Measurements from ENCODE around the gene TMEM131.

The TMEM131 gene

DNA sequence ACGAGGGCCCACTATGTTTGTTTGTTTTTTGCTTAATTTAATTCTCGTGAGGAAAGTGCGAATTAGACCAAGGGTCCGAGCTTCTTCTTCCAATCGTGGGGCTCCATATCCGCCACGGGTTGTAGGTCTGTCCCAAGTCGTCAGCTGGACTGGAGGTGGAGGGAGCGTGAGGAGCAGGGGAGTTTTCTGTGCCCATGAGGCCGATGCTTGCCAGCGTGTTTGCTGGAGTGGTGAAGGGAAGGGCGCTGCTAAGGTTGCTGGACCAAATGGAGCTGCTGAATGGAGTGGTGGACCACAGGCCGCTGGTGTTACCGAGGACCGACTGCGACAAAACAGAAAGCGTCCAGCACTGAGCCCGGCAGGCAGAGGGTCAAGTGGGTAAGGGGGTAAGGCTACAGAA lies 238.7 kb downstream of the TMEM131 start:
- no peak for DNase-seq

GRCh38 chr2:97755491-97755890 lies 240.3 kb downstream of the TMEM131 start:
- DNase-seq, result no peak

GRCh38 chr2:97754690-97755346 lies 240.9 kb downstream of the TMEM131 start:
- no peak for DNase-seq

- DNase-seq, result no peak
Measured at GRCh38 chr2:97752342-97753334, 243.1 kb downstream of the TMEM131 start.

- no peak for DNase-seq
Measured at GRCh38 chr2:97751752-97752151, 244.0 kb downstream of the TMEM131 start.

DNA sequence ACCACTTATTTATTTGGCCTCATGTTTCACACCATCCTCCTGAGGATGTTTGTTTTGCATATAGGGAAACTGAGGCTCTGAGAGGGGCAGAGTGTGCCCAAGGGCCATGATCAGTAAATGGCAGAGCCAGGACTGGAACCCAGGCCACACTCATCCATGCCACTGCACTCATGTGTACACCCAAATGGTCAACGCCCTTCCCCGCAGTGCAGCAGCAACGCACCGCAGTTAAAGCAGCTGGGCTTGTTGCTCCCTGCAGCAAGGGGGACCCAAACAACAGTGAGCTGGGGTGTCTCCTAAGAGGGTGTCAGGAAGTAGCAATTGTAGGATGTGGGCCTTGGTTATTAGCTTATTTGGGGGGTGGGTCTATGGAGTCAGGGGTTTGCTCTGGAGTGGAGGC lies 245.7 kb downstream of the TMEM131 start:
- DNase-seq, result no peak

DNA sequence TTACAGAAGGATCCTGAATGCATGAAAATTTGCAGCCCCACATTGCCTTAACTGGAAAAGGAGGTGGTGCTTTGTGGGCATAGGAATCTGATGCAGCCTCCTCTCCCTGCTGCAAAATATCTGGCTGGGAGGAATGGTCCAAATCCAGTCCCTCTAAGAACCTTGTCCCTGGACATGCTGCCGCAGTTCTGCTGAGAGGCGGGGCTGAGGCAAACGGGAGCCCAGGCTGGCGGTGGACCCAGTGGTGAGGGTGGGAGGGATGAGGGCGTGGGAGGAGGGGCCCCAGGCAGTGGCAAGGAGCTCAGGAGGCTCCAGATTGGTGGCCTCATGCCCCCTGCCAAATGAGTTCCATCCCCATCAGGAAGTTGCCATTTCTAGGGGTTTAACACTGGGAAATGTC lies 246.2 kb downstream of the TMEM131 start:
- DNase-seq, result no peak

DNA sequence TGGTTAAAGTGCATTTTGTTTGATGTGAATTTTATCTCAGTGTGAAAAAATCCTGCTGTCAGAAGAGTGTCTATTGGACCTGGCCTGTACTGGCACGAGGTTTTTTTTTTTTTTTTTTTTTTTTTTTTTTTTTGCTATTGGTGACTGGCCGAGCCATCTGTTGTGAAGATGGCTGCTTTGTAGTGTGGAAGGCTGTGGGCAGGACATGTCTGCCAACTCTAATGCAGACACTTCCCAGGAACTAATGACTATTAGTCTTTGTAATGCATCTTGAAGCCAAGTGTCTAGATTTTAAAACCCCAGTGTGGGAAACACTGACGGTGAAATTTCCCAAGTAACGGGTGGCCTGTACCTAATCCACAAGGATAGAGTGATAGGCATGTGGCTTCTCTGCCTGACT lies 248.0 kb downstream of the TMEM131 start:
- no peak for DNase-seq

- DNase-seq, result no peak
Measured at GRCh38 chr2:97747285-97747684, 248.5 kb downstream of the TMEM131 start.

- no peak for DNase-seq
Measured at GRCh38 chr2:97745474-97746174, 250.1 kb downstream of the TMEM131 start.

DNA sequence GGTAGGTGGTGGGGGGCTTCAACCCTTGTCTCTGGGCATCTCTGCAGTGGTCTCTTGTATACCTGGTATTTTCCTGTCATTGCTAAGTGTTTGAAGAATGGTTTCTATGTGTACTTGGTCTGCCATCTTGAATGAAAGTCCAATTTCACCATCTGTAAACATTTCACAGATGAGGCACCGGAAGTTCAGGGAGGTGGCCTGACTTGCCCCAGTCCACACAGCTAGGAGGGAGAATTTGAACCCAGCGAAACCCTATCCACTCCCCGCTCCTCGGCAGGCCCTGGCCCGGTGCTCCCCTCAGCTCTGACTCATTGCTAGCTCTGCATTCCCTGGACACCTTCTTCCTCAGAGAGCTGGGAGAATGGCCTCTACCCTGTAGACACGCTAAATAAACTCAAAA lies 251.8 kb downstream of the TMEM131 start:
- DNase-seq, result no peak

DNA sequence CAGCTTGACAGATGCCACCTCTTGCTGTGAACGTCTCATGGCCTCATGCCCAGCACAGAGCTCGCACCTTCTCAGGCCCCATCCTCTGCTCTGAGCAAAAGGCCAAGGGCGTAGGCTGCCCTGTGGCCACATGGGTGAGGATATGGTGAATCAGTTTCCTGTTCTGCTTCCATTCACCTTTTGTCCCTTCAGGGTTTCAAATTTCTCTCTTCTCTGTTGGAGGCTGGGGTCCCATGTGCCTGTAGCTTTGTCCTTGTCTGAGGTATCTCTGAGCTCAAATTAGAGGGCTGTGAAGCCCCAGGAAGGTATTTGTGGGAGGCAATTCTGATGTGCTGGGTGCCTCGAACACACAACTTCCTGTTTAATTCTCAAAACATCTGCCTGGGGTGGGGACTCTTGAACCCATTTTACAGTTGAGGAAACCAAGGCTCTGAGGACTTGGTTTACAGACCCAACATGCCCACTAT lies 253.3 kb downstream of the TMEM131 start:
- no peak for DNase-seq

DNA sequence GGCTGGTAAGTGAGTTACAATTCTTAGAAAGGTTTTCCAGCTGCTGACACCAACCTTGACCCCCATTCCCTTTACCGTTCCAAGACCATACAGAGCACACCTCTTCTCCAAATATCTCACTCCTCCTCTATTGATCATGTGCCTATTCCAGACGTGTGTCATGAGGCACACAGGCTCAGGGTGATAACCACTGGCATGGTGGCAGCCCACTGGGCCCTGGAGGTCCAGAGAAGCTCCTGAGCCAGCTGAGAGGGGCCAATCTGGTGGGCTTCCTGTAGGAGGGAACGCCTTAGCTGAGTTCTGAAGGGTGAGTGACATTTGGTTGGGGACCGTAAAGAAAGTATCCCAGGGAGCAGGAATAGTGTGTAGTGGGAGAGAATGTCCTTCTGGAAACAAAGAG lies 254.1 kb downstream of the TMEM131 start:
- no peak for DNase-seq

GRCh38 chr2:97741251-97741650 lies 254.5 kb downstream of the TMEM131 start:
- no peak for DNase-seq

DNA sequence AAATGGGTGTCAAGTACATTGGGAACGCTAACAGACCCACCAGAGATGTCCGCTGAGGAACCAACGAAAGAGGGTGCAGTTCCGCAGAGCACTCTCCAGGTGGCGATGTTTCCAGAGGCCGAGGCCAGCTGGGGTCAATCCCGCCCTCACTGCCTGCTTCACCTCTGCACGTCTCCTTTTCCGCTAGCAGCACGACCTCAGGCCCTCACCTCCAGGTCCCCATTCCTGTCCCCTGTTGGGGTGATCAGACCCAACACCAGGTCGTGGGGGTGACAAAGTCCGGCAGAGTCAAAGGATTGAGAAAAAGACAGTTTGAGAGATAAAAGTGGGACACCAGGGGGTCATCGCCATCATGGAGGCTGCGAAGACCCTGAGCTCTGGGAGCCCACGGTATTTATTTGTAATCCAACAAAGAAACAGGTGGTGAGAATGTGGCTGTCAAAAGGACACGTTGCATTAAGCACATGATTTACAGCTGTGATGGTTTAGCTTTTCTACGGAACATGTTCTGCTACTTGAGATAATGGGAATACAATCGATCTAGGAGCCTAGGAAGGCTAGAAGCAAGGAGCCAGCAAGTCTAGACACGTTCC lies 255.1 kb downstream of the TMEM131 start:
- DNase-seq, result peak in 1 of 2 experiments; percentile 28

GRCh38 chr2:97739893-97740245 lies 255.9 kb downstream of the TMEM131 start:
- no peak for DNase-seq

DNA sequence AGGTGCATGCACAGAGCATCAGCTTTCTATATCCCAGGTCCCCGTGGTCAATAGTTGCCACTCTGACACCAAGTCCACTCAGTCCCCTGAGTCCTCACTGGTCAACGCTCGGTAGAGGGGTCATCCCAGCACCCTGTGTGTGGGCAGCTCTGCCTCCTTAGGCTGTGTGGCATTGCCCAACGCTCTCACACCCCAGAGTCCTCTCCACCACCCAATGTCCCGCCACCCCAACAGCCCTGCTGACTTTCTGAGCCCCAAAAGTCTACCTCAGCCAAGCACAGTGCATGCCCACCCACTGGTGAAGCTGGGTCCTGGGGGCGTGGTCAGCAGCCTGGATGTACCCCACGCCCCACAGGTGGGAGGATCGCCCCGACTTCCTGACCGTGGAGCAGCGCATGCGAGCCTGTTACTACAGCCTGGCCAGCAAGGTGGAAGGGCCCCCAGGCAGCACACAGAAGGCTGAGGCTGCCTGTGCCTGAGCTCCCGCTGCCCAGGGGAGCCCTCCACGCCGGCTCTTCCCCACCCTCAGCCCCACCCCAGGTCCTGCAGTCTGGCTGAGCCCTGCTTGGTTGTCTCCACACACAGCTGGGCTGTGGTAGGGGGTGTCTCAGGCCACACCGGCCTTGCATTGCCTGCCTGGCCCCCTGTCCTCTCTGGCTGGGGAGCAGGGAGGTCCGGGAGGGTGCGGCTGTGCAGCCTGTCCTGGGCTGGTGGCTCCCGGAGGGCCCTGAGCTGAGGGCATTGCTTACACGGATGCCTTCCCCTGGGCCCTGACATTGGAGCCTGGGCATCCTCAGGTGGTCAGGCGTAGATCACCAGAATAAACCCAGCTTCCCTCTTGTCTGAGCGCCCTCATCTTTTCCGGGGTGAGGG lies 256.5 kb downstream of the TMEM131 start:
- no peak for DNase-seq

DNA sequence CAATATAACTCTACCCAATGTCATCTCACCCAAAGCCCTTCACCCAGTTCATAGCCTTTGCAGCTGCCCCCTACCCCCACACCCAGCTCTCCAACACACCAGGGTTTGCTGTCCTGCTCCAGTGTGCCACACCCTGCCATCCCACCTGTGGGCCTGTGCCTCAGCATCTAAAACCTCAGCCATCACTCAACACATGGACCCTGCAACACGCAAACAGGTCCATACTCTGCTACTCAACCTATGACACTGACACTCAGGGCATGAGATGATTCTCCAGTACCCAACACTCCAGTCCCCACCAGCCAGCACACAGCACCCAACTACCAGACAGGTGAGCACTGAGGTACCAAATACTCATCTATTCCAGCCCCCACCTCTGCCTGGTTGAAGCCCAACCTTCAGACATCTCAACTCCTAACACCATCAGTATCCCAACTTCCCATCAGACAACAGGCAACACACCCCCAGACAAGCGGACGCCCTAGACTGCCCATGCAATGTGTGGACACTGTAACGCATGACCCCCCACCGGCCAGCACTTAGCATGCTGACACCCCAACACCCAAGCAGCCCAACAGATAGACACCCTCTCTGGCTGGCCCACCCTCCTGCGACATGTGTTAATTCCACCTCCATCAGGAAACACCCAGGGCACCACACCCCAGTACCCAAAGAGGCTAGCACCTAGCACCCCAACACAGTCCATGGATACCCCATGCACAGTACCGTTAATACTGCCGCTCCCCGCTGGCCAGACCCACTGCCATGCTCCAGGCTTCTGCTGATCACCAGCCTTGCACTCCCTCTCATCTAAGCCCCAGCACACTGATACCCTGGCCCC lies 257.3 kb downstream of the TMEM131 start:
- DNase-seq, result no peak

GRCh38 chr2:97737421-97738178 lies 258.1 kb downstream of the TMEM131 start:
- DNase-seq, result no peak

DNA sequence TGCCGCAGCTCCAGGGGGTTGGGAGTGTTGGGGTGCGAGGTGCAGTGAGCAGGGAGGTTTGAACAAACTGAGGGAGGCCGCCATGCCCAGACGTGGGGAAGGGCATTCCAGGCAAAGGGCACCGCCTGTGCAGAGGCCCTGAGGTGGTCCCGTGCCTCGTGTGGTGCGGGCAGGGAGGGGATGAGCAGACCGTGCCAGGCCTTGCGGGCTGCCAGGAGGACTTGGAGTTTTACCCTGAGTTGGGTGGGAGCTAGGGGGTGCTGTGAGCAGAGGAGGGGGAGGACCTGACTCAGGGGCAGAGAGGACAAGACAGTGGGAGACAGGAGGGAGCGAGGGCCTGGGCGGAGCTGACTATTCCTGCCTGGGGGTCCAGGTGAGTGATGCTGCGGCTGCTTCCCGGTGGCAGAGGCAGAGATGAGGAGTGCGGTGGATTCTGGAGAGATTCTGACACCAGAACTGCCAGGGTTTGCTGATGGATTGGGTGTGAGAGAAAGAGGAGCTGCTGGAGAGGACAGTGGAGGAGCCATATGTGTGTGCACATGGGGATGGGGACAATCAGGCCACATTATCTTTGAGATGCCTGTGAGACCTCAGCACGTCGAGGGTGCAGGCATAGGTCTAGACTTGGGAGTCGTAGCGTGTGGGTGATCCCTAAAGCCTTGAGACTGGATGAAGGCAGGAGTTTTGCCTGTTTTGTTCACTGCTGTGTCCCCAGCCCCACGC lies 259.0 kb downstream of the TMEM131 start:
- no peak for DNase-seq
